ENCODE results near the gene SMARCA4.

DNA sequence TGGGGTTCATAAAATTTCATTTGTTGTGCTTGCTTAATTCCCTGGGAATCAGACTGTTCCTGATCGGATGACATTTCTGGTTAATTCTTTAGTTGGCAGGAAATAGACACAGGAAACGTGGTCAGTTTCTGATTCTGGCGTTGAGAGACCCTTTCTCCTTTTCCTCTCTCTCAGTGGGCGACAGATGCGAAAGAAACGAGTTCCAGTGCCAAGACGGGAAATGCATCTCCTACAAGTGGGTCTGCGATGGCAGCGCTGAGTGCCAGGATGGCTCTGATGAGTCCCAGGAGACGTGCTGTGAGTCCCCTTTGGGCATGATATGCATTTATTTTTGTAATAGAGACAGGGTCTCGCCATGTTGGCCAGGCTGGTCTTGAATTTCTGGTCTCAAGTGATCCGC lies 139.2 kb downstream of the SMARCA4 start:
- TF ChIP-seq, protein P1, sequence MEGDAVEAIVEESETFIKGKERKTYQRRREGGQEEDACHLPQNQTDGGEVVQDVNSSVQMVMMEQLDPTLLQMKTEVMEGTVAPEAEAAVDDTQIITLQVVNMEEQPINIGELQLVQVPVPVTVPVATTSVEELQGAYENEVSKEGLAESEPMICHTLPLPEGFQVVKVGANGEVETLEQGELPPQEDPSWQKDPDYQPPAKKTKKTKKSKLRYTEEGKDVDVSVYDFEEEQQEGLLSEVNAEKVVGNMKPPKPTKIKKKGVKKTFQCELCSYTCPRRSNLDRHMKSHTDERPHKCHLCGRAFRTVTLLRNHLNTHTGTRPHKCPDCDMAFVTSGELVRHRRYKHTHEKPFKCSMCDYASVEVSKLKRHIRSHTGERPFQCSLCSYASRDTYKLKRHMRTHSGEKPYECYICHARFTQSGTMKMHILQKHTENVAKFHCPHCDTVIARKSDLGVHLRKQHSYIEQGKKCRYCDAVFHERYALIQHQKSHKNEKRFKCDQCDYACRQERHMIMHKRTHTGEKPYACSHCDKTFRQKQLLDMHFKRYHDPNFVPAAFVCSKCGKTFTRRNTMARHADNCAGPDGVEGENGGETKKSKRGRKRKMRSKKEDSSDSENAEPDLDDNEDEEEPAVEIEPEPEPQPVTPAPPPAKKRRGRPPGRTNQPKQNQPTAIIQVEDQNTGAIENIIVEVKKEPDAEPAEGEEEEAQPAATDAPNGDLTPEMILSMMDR (IDR thresholded peaks at IDR 0.05) = no peak
- TF ChIP-seq POLR2A (IDR thresholded peaks at IDR 0.05; ENCODE audit: low read depth) (no peak), POLR2AphosphoS5 (IDR thresholded peaks at IDR 0.05) (no peak)

All from esophagus muscularis mucosa (tissue), 3 donors.